ENCODE measurements around the gene LGALS9.

- no peak for TF ChIP-seq CTCF (IDR thresholded peaks at IDR 0.05)
- TF ChIP-seq SIN3A (IDR thresholded peaks at IDR 0.05; ENCODE audit: borderline replicate concordance, insufficient read depth, low read depth, low read length) = no peak
- TF ChIP-seq REST (IDR thresholded peaks at IDR 0.05; ENCODE audit: insufficient read depth in 1 of 2, low read depth in 2 of 2, low read length in 1 of 2) = no peak
Observed at GRCh38 chr17:27588354-27588753, 42.6 kb upstream of the LGALS9 start.

Data from Panc1 (cell line).